HG03342 (cell line): ENCODE results near the gene RNF212.
"Not testable (repeated sequence)": the region's sequence is repeated elsewhere in the genome, so short reads cannot be mapped to it uniquely, and the experiment has no call there.

Experiments used
- ATAC-seq: cut with Tn5 transposase; IDR thresholded peaks from one replicate; pipeline ENCODE4 v1.9.1; 2021; ENCODE audit warnings: mild to moderate bottlenecking, moderate library complexity; ENCODE audit not compliant: unreplicated experiment

Gene RNF212

GRCh38 chr4:1069394-1069793, 44.0 kb downstream of the RNF212 start:
- no peak for ATAC-seq

DNA sequence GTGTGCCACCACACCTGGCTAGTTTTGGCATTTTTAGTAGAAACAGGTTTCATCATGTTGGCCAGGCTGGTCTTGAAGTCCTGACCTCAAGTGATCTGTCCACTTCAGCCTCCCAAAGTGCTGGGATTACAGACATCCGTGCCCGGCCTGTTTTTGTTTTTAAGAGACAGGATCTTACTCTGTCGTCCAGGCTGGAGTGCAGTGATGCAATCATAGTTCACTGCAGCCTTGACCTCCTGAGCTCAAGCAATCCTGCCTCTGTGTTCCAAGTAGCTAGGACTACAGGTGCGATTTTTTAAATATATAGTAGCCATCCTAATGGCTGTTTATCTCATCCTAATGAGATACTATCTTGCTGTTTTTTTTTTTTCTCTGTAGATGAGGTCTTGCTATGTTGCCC, 47.6 kb downstream of the RNF212 start:
- no peak for ATAC-seq

- ATAC-seq = no peak
Observed at GRCh38 chr4:1062419-1062818, 50.9 kb downstream of the RNF212 start.

DNA sequence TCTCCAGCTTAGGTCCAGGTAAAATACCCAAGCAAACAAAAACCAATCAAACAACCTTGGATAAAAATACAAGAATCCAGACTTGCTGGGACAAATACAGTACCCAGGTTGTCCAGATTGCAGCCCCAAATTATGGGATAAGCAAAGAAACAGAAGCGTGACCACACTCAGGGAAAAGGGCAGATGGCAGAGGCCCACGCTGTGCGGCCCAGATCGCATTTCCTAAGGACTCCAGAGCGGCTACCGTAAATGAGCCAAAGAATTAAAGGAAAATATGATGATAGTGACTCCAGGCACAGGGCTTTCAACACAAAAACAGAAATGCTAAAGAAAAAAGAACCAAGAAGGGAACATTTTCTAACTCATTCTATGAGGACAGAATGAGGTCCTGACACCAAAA, 51.6 kb downstream of the RNF212 start:
- no peak for ATAC-seq

DNA sequence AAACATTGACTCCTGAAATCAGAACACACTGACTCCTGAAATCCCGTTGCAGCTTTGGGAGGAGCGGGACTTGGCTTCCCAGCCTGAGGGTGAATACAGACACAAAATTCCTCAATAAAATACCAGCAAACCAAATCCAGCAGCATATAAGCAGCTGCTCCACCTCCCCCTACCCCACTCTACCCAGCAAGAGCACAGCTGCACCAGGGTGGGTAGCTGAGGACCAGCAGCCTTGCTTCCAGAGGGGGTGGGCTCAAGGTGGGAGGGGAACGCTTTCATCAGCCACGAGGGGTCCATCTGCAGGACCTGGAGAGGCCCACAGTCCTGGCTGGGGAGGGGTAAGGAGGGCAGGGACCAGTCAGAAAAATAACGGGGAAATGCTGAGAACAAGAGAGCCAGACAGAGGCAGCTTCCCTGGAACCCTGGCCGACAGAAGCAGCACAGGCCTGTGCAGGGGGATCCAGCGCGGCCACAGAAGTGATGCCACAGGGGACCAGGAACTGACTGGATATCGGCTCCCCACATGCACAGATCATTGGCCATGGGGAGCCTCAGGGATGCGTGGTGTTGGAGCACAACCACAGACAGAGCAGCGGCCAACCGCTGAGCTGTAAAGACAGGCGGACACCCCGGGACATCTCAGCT, 52.2 kb downstream of the RNF212 start:
- no peak for ATAC-seq

DNA sequence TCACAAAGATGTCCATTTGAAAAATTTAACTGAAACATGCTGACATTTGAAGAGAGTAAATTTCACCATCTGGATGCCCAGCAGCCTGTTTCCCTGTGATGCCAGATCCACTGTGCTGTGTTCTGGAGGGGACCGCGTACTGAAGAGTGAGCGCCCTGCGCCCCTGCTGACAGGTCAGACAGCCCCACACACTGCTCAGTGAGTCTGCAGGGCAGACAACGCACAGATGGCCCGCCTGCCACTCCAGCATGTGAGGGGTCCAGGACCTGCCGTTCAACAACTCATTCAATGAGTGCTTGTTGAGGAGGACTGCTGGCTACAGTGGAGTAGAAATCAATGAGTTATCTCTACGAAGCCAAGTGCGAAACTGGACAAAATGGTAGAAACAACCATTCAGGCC, 52.7 kb downstream of the RNF212 start:
- no peak for ATAC-seq

GRCh38 chr4:1060121-1060520, 53.2 kb downstream of the RNF212 start:
- ATAC-seq = no peak

DNA sequence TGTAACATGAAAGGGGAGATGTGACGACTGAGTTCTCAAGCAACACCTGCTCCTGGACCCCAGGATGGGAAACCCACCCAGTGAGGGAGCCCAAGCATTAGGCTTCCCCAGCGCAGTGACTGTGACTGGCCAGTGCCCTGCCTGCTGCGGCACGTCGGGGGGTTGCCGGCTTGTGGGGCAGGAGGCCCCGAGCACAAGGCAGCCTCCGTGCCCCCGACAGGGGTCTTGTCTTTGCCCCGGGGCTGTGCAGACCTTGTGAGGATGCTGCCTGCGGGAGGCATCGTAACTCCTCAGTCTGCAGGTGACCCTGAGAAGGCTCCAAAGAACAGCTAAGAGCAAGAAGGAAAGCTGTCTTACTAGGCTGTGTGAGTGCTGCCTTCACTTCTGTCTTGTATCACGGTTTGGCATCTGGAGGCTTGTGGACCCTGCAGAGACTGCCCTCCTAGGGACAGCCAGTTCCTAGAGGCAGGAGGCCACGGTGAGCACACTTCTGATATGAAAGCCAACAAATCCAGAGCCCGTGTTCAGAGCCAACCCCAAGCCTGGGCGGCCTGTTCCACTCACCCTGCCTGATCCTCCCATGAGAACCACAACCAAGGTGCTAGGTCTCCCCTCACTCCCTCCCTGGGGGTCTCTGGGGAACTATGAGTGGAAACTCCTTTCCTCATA, 54.2 kb downstream of the RNF212 start:
- no peak for ATAC-seq

GRCh38 chr4:1058198-1058996, 55.0 kb downstream of the RNF212 start:
- ATAC-seq = no peak

DNA sequence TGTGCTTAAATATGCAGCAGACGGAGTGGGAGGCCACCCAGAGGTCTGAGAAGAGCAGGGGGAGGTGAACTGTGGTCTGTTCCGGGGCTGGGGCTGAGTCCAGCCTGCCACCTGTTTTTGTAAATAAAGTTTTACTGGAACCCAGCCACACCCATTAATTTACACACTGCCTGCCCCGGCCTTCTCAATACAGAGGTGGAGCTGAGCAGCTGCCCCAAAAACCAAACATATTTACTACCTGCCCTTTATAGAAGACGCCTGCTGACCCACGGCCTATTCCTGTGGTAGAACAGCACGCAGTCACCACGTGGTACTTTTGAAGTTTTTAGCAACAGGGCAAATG, 56.0 kb downstream of the RNF212 start:
- ATAC-seq = no peak

DNA sequence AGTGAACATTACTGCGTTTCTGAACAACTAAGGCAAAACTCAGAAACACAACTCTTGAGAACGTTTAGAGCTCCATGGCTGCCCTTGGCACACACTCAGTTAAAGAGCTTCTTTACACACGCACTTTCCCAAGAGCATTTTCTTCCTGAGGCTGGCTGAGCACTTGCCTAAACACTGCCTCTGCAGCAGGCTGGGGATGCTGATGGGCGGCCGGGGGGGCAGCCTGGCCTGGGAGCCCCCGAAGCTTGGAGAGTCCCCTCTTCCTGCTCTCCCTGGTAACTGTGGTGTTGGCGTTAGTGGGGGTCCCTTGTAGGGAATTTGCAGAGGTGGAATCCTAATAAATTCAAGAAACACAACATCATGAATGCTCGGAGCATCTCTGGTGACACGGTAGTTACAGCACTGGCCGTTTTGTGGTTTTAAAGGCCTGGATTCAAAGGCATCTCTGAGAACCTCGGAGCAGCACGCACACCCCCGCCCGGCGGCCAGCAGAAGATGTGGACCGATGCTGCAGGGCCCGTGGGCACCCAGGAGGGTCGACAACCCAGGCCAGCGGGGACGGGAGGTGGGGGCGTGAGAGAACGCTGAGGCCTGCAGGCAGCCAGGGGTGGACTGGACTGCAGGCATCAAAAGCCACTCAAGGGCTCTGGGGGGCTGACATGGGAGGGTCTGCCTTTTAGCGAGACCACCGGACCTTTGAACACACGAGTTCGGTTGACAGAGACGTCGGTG, 56.5 kb downstream of the RNF212 start:
- ATAC-seq = no peak

GRCh38 chr4:1055721-1056590, 57.4 kb downstream of the RNF212 start:
- ATAC-seq = no peak

- ATAC-seq = not testable (repeated sequence)
Observed at GRCh38 chr4:1055243-1055701, 58.1 kb downstream of the RNF212 start.

GRCh38 chr4:1054696-1055242, 58.6 kb downstream of the RNF212 start:
- not testable (repeated sequence) for ATAC-seq

GRCh38 chr4:1053891-1054290, 59.5 kb downstream of the RNF212 start:
- not testable (repeated sequence) for ATAC-seq

GRCh38 chr4:1053080-1053661, 60.2 kb downstream of the RNF212 start:
- no peak for ATAC-seq

GRCh38 chr4:1052231-1052671, 61.1 kb downstream of the RNF212 start:
- ATAC-seq = no peak

- no peak for ATAC-seq
Observed at GRCh38 chr4:1051472-1051871, 61.9 kb downstream of the RNF212 start.

GRCh38 chr4:1050486-1051213, 62.7 kb downstream of the RNF212 start:
- ATAC-seq = no peak
